Smooth muscle cell (in vitro differentiated cells): ENCODE results near the gene ESRP2. TPM values are rescaled to one million over a fixed set of nuclear protein-coding genes. Genes with fewer than 3 reads are reported as not detected.

Experiments
- DNase-seq: peaks from one replicate; lab custom pipeline; 2025; ENCODE audit not compliant: unreplicated experiment; lab: John Stamatoyannopoulos, UW
- H2AFZ ChIP-seq: fragments of 200-600 bp; sonication (generic); 2 replicates; pipeline ENCODE4 v1.6.0; 2016; ENCODE audit warnings: antibody characterized with exemption, low read depth, mild to moderate bottlenecking
- H3F3A ChIP-seq: fragments of 200-600 bp; sonication (generic); 2 replicates; pipeline ENCODE4 v1.6.0; 2017; ENCODE audit warnings: antibody characterized with exemption, low read depth
- H3K27ac ChIP-seq: fragments of 200-600 bp; sonication (generic); 2 replicates; pipeline ENCODE4 v1.5.1; 2016; ENCODE audit warnings: low read depth, mild to moderate bottlenecking
- H3K27me3 ChIP-seq: fragments of 200-600 bp; sonication (generic); 2 replicates; pipeline ENCODE4 v1.6.1; 2016; ENCODE audit warnings: low read depth, mild to moderate bottlenecking
- H3K36me3 ChIP-seq: fragments of 200-600 bp; sonication (generic); 2 replicates; pipeline ENCODE4 v1.5.1; 2016; ENCODE audit warnings: low read depth
- H3K4me1 ChIP-seq: fragments of 200-600 bp; sonication (generic); 2 replicates; pipeline ENCODE4 v1.5.1; 2016; ENCODE audit warnings: low read depth
- H3K4me2 ChIP-seq: fragments of 200-600 bp; sonication (generic); 2 replicates; pipeline ENCODE4 v1.6.0; 2016; ENCODE audit warnings: mild to moderate bottlenecking
- H3K4me3 ChIP-seq: fragments of 200-600 bp; sonication (generic); 2 replicates; pipeline ENCODE4 v1.5.1; 2016; ENCODE audit warnings: mild to moderate bottlenecking
- H3K79me2 ChIP-seq: fragments of 200-600 bp; sonication (generic); 2 replicates; pipeline ENCODE4 v1.6.0; 2016; ENCODE audit warnings: low read depth, mild to moderate bottlenecking
- H3K9ac ChIP-seq: fragments of 200-600 bp; sonication (generic); 2 replicates; pipeline ENCODE4 v1.6.0; 2016; ENCODE audit warnings: low read depth
- H3K9me3 ChIP-seq: fragments of 200-600 bp; sonication (generic); replicated peaks from 2 replicates; pipeline ENCODE4 v1.5.1; 2016; ENCODE audit warnings: low read depth
- H4K20me1 ChIP-seq: fragments of 200-600 bp; sonication (generic); 2 replicates; pipeline ENCODE4 v1.6.0; 2016; ENCODE audit warnings: low read depth
- CTCF ChIP-seq: fragments of 200-600 bp; sonication (generic); IDR thresholded peaks from 2 replicates; pipeline ENCODE4 v1.5.1; 2017; ENCODE audit warnings: borderline replicate concordance, mild to moderate bottlenecking, antibody characterized with exemption; ENCODE audit not compliant: insufficient read depth, poor library complexity, severe bottlenecking
- WGBS: methylation state at CpG from one replicate; pipeline ENCODE4 v1.1.7; 2016; ENCODE audit warnings: low lambda C conversion rate; 5-methylcytosine and 5-hydroxymethylcytosine counted together
- polyA plus RNA-seq: library from polyadenylated mRNA; unstranded; fragments of >200 nt; fragmentation: Nextera tagmentation; extraction: Ambion mirVana; gene quantifications from 2 replicates; pipeline ENCODE4 v1.2.1, GENCODE V29; 2016
- total RNA-seq: library from RNA; depleted of rRNA; stranded (reverse); fragments of >200 nt; gene quantifications from 2 replicates; pipeline ENCODE4 v1.2.3, GENCODE V29; 2014

Gene ESRP2
- total and polyA plus RNA-seq, 2 experiments from 2014 or later = 2.7 to 8.5 TPM

- no peak overlapping the region for H3K27ac ChIP-seq
- DNase-seq = no peak
- H3K4me3 ChIP-seq = no peak overlapping the region
- peaks cover 15% of the 10 kb centered on the region for H3K4me1 ChIP-seq
- no peaks in the 10 kb centered on the region for H3K9me3 ChIP-seq
- H3K27me3 ChIP-seq = peaks cover 17% of the 10 kb centered on the region
- no peaks in the 10 kb centered on the region for H3K79me2 ChIP-seq
- TF ChIP-seq CTCF = no peak
- H3F3A ChIP-seq = peaks cover 14% of the 10 kb centered on the region
- no peak overlapping the region for H3K4me2 ChIP-seq
- 96% methylated on average over 26 of the region's 26 CpGs for WGBS
- no peak overlapping the region for H2AFZ ChIP-seq
- H3K9ac ChIP-seq = no peak overlapping the region
- H4K20me1 ChIP-seq = peaks cover 26% of the 10 kb centered on the region
- H3K36me3 ChIP-seq = no peaks in the 10 kb centered on the region
These were observed 4.4 kb downstream of the ESRP2 start for GRCh38 chr16:68231384-68232136.

- peaks cover 26% of the 10 kb centered on the region for H4K20me1 ChIP-seq
- no peaks in the 10 kb centered on the region for H3K9me3 ChIP-seq
- peaks cover 11% of the 10 kb centered on the region for H3K27me3 ChIP-seq
- DNase-seq = no peak
- 97% methylated on average over 12 of the region's 12 CpGs for WGBS
- TF ChIP-seq CTCF = no peak
- H3K79me2 ChIP-seq = no peaks in the 10 kb centered on the region
- no peaks in the 10 kb centered on the region for H3K36me3 ChIP-seq
- no peak overlapping the region for H3K27ac ChIP-seq
- H3F3A ChIP-seq = peaks cover 12% of the 10 kb centered on the region
- no peak overlapping the region for H3K4me3 ChIP-seq
- H3K9ac ChIP-seq = no peak overlapping the region
- peaks cover 11% of the 10 kb centered on the region for H3K4me1 ChIP-seq
- no peak overlapping the region for H2AFZ ChIP-seq
- no peak overlapping the region for H3K4me2 ChIP-seq
These were observed 5.0 kb downstream of the ESRP2 start for GRCh38 chr16:68230956-68231355.

- Histone ChIP-seq H3F3A (peaks cover 11% of the 10 kb centered on the region), H2AFZ (no peak overlapping the region), H3K27me3 (peaks cover 3% of the 10 kb centered on the region), H3K4me1 (peaks cover 6% of the 10 kb centered on the region), H3K9me3 (no peaks in the 10 kb centered on the region), H3K9ac (no peak overlapping the region), H3K36me3 (no peaks in the 10 kb centered on the region), H4K20me1 (peaks cover 26% of the 10 kb centered on the region), H3K79me2 (no peaks in the 10 kb centered on the region), H3K4me2 (no peak overlapping the region), H3K4me3 (no peak overlapping the region), H3K27ac (no peak overlapping the region)
- no peak for TF ChIP-seq CTCF
- DNase-seq = no peak
- 98% methylated on average over 9 of the region's 9 CpGs for WGBS
These were observed 5.8 kb downstream of the ESRP2 start for GRCh38 chr16:68230176-68230571.
